ENCODE data around the gene SCN1A.
"Not testable (repeated sequence)": the region's sequence is repeated elsewhere in the genome, so short reads cannot be mapped to it uniquely, and the experiment has no call there.

Gene SCN1A

GRCh38 chr2:166135152-166135848 lies 7.5 kb upstream of the SCN1A start:
- DNase-seq: no peak

GRCh38 chr2:166134252-166135151 lies 6.7 kb upstream of the SCN1A start:
- DNase-seq: no peak

- DNase-seq: no peak
Measured at GRCh38 chr2:166133653-166134052, 5.8 kb upstream of the SCN1A start.

GRCh38 chr2:166128156-166128505 lies 311 bp upstream of the SCN1A start:
- no peak for DNase-seq

GRCh38 chr2:166126007-166126639 lies 1.7 kb downstream of the SCN1A start:
- DNase-seq: no peak

GRCh38 chr2:166125557-166125956 lies 2.3 kb downstream of the SCN1A start:
- no peak for DNase-seq

GRCh38 chr2:166118180-166118579 lies 9.6 kb downstream of the SCN1A start:
- DNase-seq: no peak

- DNase-seq: no peak
Measured at GRCh38 chr2:166117491-166117890, 10.3 kb downstream of the SCN1A start.

GRCh38 chr2:166115589-166115988 lies 12.2 kb downstream of the SCN1A start:
- DNase-seq: no peak

GRCh38 chr2:166112193-166112605 lies 15.6 kb downstream of the SCN1A start:
- no peak for DNase-seq

GRCh38 chr2:166106431-166107015 lies 21.3 kb downstream of the SCN1A start:
- no peak for DNase-seq

- no peak for DNase-seq
Measured at GRCh38 chr2:166104773-166105172, 23.0 kb downstream of the SCN1A start.

GRCh38 chr2:166104084-166104483 lies 23.7 kb downstream of the SCN1A start:
- DNase-seq: no peak

GRCh38 chr2:166103277-166103676 lies 24.5 kb downstream of the SCN1A start:
- not testable (repeated sequence) for DNase-seq

GRCh38 chr2:166094325-166094724 lies 33.5 kb downstream of the SCN1A start:
- no peak for DNase-seq

- no peak for DNase-seq
Measured at GRCh38 chr2:166092889-166093288, 34.9 kb downstream of the SCN1A start.

- no peak for DNase-seq
Measured at GRCh38 chr2:166091439-166091838, 36.4 kb downstream of the SCN1A start.

GRCh38 chr2:166090908-166091307 lies 36.9 kb downstream of the SCN1A start:
- DNase-seq: no peak

- no peak for DNase-seq
Measured at GRCh38 chr2:166090346-166090745, 37.5 kb downstream of the SCN1A start.

GRCh38 chr2:166088634-166089033 lies 39.2 kb downstream of the SCN1A start:
- DNase-seq: no peak

- DNase-seq: no peak
Measured at GRCh38 chr2:166084301-166084700, 43.5 kb downstream of the SCN1A start.

GRCh38 chr2:166082736-166083135 lies 45.1 kb downstream of the SCN1A start:
- DNase-seq: no peak

GRCh38 chr2:166081852-166082251 lies 46.0 kb downstream of the SCN1A start:
- DNase-seq: no peak
